Measurements from ENCODE around the gene TTC28.

Gene TTC28

DNA sequence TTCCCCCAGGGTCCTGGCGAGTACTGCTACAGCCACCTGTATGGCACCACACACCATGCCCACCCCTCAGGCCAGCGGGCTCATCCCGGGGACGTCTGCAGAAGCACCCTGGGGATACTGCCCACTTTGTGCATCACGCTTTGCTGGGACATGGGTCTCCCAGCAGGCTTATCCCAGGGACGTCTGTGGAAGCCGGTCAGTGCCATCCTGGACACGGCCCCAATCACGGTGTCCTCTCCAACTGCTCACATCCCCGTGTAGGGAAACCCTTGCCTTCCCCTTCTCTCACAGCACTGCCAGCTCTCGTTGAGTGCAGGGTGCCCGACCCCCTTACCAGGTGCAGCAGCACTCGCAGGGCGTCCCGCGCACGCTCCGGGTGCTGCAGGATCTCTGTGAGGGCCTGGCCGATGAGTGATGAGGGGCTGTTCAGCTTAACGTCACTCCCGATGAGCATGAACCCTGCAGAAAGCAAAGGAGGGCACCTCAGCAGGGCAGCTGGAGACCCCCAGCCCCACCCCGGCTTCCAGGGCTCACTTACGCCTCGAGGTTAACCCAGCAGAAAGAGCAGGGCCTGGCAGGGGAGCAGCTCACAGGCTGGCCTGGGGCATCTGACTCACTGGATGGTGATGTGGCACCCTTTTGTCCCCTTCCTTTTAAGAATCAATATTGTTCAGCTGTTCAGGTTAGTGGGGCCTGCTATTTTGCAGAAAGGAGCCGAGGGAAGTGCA, 683.7 kb downstream of the TTC28 start:
- no peak for DNase-seq

GRCh38 chr22:27994481-27995331, 684.9 kb downstream of the TTC28 start:
- no peak for DNase-seq

DNA sequence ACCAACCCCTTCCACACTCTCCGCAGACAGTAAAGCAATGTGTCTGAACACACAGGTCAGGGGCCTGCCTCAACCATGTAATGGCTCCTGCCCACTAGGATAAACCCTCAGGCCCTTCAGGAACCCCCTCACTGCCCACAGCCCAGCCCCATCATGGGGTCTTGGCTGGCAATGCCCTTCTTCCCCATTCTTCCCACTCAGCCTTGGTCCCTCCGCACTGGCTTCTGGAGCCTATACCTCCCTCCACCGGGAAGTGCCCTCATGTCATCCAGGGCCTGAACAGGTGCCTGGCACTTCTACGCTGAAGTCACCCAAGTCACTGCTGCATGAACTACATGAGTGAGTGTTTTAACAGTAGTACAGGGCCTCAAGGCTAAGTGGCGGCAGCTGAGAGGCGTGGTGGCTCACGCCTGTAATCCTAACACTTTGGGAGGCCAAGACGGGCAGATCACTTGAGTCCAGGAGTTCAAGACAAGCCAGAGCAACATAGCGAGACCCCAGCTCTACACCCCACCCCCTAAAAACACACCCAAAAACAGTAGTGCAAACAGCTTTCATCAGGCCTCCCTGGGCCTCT, 685.8 kb downstream of the TTC28 start:
- no peak for DNase-seq

DNA sequence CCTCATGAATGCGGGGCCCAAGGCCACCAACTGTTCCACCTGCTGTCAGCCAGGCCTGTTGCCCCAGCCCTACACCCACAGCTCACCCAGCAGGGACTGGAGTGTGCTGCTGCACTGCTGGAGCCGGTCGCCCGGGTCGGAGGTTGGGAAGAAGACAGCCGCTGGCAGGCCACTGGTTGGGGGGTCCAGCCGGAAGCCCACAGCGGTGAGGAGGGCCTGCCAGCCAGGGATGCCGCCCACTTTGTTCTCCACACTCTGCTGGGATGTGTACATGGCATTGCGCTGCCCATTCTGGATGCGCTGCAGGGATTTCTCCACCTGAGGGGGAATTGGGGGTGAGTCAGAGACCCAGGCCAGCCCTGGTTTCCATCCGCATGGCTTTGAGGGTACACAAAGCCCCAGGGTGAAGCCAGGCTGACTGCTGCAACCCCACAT, 686.4 kb downstream of the TTC28 start:
- DNase-seq = no peak

DNA sequence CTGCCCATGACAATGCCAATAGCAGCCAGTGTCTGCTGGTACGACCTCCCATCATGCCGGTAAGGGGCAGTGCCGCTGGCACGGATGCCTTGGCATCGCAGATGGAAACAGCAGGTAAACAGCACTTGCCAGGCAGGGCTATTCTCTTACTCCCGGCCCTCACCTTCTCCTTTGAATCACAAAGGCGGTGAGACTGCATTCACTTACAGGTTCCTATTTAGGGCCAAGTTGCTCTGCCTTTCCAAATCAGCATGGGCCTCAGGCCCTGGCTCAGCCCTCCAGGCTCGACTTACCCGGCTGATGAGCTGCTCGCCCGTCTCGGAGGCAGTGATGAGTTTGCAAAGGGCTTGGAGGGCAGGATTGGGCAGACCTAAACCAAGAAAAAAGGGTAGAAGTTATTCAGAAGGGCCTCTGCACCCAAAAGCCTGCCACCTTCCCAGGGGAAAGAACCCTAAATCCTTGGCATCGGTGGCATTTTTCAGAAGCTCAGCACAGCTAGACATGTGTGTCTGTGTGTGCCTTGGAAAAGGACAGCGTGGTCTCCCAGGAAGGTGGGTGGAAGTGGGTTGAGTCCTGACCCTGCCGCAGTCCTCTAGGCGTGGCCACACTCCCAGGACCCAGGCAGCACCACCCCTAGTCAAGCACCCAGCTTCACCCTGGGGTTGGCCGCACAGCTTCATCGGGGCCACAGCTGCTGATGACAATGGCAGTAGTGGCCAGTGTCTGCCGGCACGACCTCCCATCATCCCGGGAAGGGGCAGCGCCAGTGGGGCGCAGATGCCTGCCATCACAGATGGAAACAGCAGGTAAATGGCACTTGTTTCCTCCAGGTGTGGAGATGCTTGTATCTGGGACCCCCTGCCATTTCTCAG, 687.1 kb downstream of the TTC28 start:
- no peak for DNase-seq

DNA sequence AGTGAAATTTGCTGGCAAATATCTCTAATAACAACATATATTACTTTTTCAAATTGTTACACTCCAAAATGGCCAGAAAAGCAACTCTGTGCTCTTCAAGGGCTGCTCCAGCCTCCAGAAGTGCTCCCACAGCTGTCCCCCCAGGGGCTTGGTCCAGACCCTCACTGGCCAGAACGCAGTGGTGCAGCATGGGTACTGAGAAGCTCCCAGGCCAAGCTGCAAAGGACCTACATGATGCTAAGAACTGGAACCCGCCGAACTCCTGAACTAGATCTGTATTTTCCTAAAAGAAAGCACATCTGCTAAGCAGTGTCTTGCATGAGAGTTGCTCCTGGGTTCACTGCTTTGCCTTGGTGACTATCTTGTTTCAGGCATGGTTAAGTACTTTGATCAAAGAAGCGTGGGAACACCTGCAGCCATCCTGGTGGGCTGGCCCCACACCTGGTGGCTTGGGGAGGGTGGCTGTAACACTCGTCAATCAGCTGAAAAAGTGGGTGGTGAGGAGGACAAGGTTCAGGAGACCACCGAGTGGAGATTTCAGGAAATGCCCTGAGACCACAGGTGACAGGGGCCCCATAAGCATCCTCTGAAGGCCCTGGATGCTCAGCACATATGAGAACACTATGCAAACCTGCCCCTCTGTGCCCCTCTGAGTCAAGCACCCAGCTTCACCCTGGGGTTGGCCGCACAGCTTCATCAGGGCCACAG, 687.9 kb downstream of the TTC28 start:
- DNase-seq = no peak

DNA sequence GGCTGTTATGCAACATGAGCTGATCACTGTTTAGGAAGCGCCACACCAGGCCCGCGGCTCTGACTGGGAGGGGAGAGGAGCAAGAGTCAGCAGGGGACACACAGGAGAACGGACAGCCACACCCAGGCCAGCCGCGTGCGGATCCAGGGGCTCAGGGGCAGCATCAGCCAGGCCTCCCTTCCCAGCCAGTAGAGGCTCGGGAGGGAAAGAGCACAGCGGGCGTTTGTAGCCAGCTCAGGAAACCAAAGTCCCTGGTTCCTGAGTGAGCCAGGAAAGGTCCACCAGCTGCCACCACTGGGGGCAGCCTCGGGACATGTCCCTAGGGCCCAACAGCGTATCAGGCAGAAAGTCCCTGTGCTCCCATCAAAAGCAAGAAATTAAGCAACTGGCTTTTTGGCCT, 688.8 kb downstream of the TTC28 start:
- no peak for DNase-seq

DNA sequence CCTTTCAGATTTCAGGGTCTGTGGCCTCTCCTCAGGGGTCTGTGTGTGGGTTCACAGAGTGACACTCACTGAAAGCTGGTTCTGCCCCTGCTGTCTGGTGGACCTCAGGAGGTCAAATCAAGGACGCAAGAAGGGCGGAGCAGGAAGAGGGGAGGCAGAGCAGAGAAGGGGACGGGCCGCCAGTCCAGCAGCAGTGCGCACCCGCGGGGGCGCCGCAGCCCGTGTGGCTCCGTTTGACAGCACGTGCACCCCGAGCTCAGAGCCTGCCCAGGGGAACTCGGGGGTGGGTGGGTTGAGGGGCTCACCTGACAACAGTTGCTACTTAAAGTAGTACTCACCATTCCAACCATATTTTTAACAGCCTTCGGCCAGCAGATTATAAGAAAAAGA, 689.2 kb downstream of the TTC28 start:
- no peak for DNase-seq

DNA sequence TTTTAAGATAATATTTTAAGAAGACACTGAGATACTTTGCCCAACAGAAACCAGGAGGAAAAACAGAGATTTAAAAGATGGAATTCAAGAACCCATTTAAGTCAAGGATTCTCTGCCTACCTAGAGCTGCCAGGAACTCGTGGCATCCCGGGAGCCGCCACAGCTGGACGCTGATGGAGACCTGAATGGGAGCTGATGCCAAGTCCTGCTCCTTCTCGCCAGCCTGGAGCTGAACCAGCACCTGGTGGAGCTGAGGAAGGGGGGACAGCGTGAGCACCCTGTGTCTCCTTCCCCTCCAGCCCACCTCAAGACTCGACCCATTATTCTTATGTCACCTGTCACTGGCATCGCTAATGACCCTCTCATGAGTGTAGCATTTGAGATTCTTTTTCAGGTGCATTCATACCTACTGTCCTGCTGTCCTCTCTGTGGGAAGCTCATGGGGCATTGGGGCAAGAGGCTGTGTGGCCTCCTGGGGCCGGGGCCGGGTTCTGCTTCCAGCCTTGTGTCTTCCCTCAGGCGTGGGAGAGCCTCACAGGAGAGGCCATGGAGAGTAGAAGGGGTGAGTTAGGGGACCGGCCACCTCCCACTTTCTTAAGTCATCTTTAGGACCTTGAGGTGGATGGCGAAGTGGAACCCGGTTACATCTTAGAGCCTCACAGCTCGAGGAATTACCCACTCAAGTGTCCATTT, 689.7 kb downstream of the TTC28 start:
- no peak for DNase-seq

DNA sequence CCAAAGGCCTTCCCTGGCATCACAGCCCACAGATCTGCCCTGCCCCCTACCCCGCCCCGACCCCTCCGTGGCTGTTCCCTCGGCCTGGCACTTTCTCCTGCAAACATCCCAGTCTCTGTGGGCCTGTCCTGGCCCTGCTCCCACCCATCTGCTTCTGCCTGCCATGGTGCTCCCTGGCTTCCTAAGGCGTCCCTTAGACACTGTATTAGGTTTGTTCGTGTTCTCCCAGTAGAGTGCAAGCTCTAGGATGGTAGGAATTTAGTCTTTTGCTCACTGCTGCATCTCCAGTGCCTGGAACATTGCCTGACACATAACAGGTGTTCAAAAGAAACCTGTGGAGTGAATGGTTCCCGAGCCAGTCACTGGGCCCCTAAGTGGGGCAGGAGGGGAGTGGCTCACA, 690.9 kb downstream of the TTC28 start:
- no peak for DNase-seq

DNA sequence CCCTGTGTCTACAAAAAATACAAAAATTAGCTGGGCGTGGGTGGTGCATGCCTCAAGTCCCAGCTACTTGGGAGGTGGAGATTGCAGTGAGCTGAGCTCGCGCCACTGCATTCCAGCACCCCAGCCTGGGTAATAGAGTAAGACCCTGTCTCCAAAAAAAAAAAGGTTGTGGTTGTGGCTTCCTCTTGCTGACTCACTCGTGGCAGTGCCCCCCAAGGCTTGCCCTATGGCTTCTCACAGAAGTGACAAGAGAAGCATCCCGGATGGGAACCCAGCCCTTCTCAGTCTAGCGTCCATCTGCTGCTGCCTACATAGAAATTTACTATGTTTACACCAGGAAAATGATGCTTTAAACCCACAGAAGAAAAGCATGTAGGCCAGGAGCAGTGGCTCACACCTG, 692.1 kb downstream of the TTC28 start:
- DNase-seq = no peak

GRCh38 chr22:27986937-27987336, 692.7 kb downstream of the TTC28 start:
- no peak for DNase-seq

DNA sequence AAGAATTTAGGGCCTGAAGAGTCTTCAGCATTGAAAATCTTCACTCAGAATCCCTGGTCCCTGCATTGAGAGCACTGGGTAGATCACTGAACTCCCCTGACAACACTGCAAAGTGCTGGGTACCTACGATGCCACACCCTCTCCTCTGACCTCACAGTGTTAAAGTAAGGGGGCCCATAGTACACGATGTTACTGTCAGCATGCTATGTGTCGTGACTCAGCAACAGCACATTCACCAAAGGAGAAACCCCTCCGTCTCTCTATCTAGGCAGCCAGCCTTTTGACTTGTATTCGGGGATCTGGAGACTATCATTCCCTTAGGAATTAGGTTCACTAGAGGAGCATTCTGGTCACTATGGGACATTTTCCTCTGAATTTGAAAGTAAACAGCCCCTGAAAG, 693.2 kb downstream of the TTC28 start:
- DNase-seq = no peak

GRCh38 chr22:27985323-27986275, 694.0 kb downstream of the TTC28 start:
- no peak for DNase-seq

DNA sequence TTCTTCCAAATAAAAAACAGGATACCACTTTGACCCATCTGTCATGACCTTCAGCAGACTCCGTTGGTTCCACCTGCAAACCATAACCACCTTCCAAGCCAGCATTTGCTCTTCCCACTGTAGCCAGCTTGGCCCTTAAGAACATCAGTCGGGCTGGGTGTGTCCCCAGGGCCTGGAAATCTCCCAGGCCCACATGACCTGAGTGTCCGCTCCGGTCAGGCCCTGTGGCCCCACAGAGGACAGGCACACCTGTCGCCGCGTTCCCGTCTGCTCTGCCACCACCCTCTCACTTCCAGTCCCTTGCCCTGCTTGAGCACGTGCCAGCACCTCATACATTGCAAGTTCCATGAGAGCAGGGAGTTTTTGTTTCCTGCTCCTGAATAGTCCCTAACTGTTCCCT, 694.9 kb downstream of the TTC28 start:
- DNase-seq = no peak

- DNase-seq = no peak
Observed at GRCh38 chr22:27984001-27984695, 695.5 kb downstream of the TTC28 start.

DNA sequence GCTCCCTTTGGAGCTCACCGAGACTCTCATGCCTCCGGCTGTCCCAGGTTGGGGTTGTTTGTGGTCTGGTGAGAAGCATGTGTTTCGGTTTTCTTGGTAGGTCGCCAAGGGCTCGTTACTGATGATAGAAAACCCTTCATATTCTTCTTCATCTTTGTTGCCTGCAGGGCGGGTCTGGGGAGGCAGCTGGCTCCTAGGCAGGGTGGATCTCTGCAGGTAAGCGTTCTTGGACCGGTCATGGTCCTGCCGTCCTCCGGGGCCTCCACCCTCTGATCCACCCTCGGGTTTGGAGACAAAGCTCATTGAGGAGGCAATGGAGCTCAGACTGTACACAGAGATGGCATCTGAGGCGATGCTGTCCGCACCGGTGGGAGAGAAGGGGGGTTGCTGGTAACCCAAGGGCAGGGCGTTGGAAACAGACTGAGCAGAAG, 696.3 kb downstream of the TTC28 start:
- DNase-seq = no peak

GRCh38 chr22:27982630-27983180, 696.9 kb downstream of the TTC28 start:
- DNase-seq = no peak

DNA sequence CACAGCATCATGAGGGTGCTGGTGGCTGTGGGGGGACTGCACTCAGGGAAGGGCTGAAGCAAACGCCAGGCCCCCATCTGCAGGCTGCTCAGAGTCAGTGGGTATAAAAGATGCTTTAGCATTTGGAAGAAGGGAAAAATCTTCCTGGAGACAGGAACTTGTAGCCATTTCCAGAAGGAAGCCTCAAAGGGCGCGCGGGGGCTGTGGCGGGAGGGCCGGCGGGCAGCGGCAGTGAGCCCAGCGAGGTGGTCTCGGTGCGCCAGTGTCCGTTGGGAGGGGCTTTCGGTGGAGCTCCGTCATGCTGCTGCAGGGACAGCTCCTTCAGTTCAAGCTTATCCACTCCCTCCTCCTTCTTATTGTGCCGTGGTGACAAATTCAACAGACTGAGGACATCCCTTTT, 697.5 kb downstream of the TTC28 start:
- DNase-seq = no peak

Data from DMS79 (cell line).